C4-2B (cell line): ENCODE measurements around the gene SDCBP2.

Experiments used
- CTCF ChIP-seq: fragments of 450-650 bp; conservative IDR thresholded peaks from 2 replicates; pipeline ENCODE4 v1.5.1; 2017; ENCODE audit warnings: mild to moderate bottlenecking
- ZFX ChIP-seq: fragments of 450-650 bp; IDR thresholded peaks from 2 replicates; pipeline ENCODE4 v1.6.1; 2017

GRCh38 chr20:1291191-1291741 lies 37.7 kb downstream of the SDCBP2 start:
- TF ChIP-seq CTCF: no peak
- no peak for TF ChIP-seq ZFX
